HEK293T (cell line): ENCODE results near the gene MEF2C.

Experiments
- CTCF ChIA-PET: fragments of 350-600 bp; formaldehyde crosslinking; extraction: SDS; loops from one replicate; lab custom pipeline; 2021; ENCODE audit warnings: antibody characterized with exemption, inconsistent platforms; lab: Yijun Ruan, JAX
- POLR2A ChIA-PET: fragments of 350-600 bp; formaldehyde crosslinking; extraction: SDS; loops from one replicate; lab custom pipeline; 2020; ENCODE audit warnings: antibody characterized with exemption, inconsistent platforms; lab: Yijun Ruan, JAX
- DNase-seq: peaks from one replicate; pipeline ENCODE4 v3.0.0; 2012; ENCODE audit warnings: mixed read lengths; ENCODE audit errors: extremely low spot score
- ARNT ChIP-seq: fragments of 450-650 bp; IDR thresholded peaks from 2 replicates; pipeline ENCODE4 v1.6.1; 2017; ENCODE audit warnings: mild to moderate bottlenecking
- BHLHE40 ChIP-seq: fragments of 450-650 bp; IDR thresholded peaks from 2 replicates; pipeline ENCODE4 v1.6.1; 2016; ENCODE audit warnings: mild to moderate bottlenecking, moderate library complexity, borderline replicate concordance
- CTBP1 ChIP-seq: fragments of 450-650 bp; IDR thresholded peaks from 2 replicates; pipeline ENCODE4 v1.6.1; 2016; ENCODE audit warnings: borderline replicate concordance
- ELF4 ChIP-seq: fragments of 450-650 bp; IDR thresholded peaks from 2 replicates; pipeline ENCODE4 v1.6.1; 2017; ENCODE audit warnings: antibody characterized with exemption
- FOXA1 ChIP-seq: fragments of 450-650 bp; IDR thresholded peaks from 2 replicates; pipeline ENCODE4 v1.6.1; 2016; ENCODE audit warnings: mild to moderate bottlenecking
- FOXK2 ChIP-seq: fragments of 450-650 bp; IDR thresholded peaks from 2 replicates; pipeline ENCODE4 v1.6.1; 2016; ENCODE audit warnings: mild to moderate bottlenecking
- FOXM1 ChIP-seq: fragments of 450-650 bp; IDR thresholded peaks from 2 replicates; pipeline ENCODE4 v1.6.1; 2017; ENCODE audit warnings: mild to moderate bottlenecking, borderline replicate concordance
- HDGF ChIP-seq: fragments of 450-650 bp; IDR thresholded peaks from 2 replicates; pipeline ENCODE4 v1.6.1; 2017; ENCODE audit warnings: antibody characterized with exemption, borderline replicate concordance
- L3MBTL2 ChIP-seq: fragments of 450-650 bp; conservative IDR thresholded peaks from 2 replicates; pipeline ENCODE4 v1.6.1; 2016; ENCODE audit warnings: mild to moderate bottlenecking
- LEF1 ChIP-seq: fragments of 450-650 bp; IDR thresholded peaks from 2 replicates; pipeline ENCODE4 v1.6.1; 2017; ENCODE audit warnings: mild to moderate bottlenecking, borderline replicate concordance
- NFRKB ChIP-seq: fragments of 450-650 bp; IDR thresholded peaks from 2 replicates; pipeline ENCODE4 v1.6.1; 2016; ENCODE audit warnings: mild to moderate bottlenecking, moderate library complexity
- SP1 ChIP-seq: fragments of 450-650 bp; IDR thresholded peaks from 2 replicates; pipeline ENCODE4 v1.6.1; 2017
- SUZ12 ChIP-seq: fragments of 450-650 bp; IDR thresholded peaks from 2 replicates; pipeline ENCODE4 v1.6.1; 2016; ENCODE audit warnings: mild to moderate bottlenecking
- TARDBP ChIP-seq: fragments of 450-650 bp; IDR thresholded peaks from 2 replicates; pipeline ENCODE4 v1.6.1; 2016
- ZNF384 ChIP-seq: fragments of 450-650 bp; IDR thresholded peaks from 2 replicates; pipeline ENCODE4 v1.6.1; 2016
- TF ChIP-seq, protein P1 (sequence below): fragments of 450-650 bp; IDR thresholded peaks from 2 replicates; pipeline ENCODE4 v1.6.1; 2016

The MEF2C gene

DNA sequence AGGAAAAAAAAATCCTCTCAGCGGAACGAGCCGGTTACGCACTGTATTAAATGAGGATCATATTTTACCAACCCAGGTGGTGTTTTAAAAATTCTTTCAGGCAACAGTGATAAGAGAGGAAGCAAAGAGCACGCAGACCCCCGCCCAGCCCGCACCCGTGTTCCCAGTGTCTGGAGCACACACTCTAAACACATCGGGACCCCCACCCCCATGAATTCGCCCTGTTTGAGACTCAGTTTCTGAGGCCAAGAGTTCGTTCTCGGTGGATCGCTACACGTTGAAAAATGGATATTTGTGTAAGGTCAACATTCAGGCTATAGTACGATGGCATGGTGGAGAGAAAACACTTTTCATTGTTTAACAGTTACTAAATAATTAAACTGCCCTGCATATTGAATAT, 196.3 kb downstream of the MEF2C start:
- TF ChIP-seq BHLHE40 (no peak), CTBP1 (no peak), ARNT (no peak)
- CTCF ChIA-PET, result no interaction called here
- POLR2A ChIA-PET, result no interaction called here
- DNase-seq, result no peak

DNA sequence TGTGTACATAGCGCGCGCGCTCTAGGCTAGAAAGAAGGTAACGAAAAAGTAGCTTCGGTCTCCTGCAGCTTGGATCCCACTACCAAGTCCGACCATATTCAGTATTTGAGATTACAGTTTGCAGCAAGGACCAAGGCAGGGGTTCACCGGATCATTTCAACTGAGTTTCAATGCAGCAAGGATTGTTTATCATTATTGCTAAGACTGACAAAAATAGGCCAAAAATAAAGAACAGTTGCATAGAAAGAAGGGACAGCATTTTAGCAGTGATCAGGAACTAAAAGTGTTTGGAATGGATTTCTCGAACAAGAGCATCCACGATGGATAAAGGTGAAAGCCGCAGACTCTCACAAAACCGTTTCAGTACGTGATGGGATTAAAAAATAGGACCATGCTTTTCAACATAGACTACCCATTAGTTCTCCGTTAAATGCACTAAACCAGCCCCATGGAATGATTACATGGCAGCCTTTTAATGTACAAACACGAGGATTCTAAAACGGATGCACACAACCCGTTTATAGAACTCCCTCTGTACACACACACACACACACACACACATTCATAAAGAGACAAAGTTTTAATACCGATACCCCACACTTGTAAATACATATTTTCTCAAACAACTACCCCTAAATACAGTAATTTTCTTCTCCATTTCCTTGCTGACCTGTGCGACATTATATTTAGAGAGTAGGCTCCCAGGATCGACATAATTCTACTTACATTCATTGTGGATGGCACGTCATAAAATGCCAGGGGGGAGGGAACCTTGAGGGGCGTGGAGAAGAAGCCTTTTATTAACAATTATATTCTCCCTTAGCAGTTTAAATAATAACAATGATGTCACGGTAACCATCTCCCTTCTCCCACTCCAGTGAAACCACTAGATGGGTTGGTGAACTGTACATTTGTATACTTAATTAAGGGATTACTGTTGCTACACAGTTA, 197.1 kb downstream of the MEF2C start:
- no peak for TF ChIP-seq BHLHE40
- POLR2A ChIA-PET, result interaction anchor here (3.0 kb wide), 1 partner anchor 11 kb away, joined by 13 read pairs; no protein-coding TSS in a partner anchor
- CTCF ChIA-PET, result no interaction called here

DNA sequence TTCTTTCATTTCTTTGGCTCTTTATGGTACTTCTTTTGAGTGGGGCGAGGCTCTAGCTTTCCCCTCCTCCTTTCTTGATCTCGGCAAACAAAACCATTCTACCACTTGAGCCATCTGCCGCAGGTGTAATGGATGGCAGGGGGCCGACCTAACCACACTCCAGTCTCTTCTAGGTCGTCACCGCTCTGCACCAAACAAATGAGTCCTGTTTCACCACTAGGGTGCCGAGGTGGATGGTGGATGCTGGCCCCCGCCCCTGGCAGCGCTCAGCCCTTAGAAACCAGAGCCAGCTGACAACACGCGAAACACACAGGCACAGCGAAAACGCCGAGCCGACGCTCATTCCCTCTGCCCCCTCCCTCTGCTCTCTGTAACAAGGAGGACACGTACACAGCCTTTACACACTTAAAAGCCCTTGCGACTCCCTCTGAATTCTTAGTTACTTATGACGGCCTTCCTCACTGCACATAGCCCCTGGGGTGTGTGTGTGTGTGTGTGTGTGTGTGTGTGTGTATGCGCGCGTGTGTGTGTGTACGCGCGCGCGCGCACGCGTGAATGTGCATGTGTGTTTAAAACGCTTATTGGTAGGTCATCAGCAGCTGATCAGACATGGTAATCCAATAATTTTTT, 199.4 kb downstream of the MEF2C start:
- POLR2A ChIA-PET, result interaction anchor here (3.0 kb wide), 1 partner anchor 8 kb away, joined by 13 read pairs; no protein-coding TSS in a partner anchor
- DNase-seq, result no peak
- CTCF ChIA-PET, result interaction anchor here (0.6 to 0.8 kb wide), 2 partner anchors 889 to 902 kb away, joined by 3 to 5 read pairs; no protein-coding TSS in a partner anchor
- TF ChIP-seq ARNT (no peak), ELF4 (no peak), TARDBP (no peak), FOXM1 (no peak), NFRKB (no peak), FOXK2 (no peak), BHLHE40 (no peak), CTBP1 (no peak), L3MBTL2 (no peak), SP1 (no peak), HDGF (no peak), SUZ12 (no peak), LEF1 (no peak), ZNF384 (no peak), FOXA1 (no peak)
- TF ChIP-seq, protein P1, sequence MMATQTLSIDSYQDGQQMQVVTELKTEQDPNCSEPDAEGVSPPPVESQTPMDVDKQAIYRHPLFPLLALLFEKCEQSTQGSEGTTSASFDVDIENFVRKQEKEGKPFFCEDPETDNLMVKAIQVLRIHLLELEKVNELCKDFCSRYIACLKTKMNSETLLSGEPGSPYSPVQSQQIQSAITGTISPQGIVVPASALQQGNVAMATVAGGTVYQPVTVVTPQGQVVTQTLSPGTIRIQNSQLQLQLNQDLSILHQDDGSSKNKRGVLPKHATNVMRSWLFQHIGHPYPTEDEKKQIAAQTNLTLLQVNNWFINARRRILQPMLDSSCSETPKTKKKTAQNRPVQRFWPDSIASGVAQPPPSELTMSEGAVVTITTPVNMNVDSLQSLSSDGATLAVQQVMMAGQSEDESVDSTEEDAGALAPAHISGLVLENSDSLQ, result no peak

More for the DNA sequence above, 197.1 kb downstream of the MEF2C start:
- DNase-seq, result no peak

DNA sequence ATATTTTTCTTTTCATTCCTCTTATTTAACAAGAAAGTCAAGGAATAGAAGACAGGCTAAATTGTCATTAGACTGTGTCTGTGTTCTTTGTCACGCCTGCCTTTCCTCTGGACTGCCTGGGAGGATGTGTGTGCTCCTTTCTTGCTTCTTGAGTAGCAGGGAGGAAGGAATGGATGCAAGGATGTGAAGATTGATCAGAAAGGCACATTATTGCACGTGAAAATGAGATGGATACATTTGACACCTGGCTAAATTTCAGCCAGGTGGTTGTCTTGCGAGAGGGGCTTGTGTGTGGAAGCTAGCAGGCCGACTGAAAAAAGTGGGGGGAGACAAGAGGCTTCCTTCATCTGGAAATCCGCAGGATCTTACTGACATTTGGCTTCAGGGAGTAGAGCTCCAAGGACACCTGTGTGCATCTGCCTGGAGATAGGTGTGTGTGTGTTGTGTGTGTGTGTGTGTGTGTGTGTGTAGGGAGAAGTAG, 200.1 kb downstream of the MEF2C start:
- POLR2A ChIA-PET, result interaction anchor here (3.0 kb wide), 1 partner anchor 8 kb away, joined by 13 read pairs; no protein-coding TSS in a partner anchor
- no peak for DNase-seq
- CTCF ChIA-PET, result interaction anchor here (0.8 kb wide), 1 partner anchor 901 kb away, joined by 5 read pairs; no protein-coding TSS in a partner anchor
- TF ChIP-seq SP1 (no peak), HDGF (no peak), FOXA1 (no peak), ARNT (no peak), ELF4 (no peak), BHLHE40 (no peak), SUZ12 (no peak), TARDBP (no peak), NFRKB (no peak), FOXM1 (no peak), LEF1 (no peak), FOXK2 (no peak), CTBP1 (no peak), L3MBTL2 (no peak), ZNF384 (no peak)
- TF ChIP-seq, protein P1, result no peak

DNA sequence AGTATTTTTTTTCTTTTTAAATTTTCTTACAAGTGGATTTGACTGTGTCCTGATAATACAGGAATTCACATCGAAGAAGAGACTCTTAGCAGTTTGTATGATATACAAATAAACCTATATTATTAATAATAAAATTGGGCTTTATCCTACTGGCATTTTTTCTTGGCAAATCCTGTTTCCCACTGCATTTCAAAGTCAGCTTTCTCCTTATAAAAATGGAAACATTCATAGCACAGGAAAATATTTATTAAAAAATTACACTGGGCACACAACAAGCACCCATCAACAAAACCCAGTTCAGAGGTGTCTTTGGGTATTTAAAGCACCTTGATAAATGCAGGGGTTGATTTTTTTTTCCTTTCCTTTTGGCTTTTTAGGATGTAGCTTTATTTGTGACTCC, 200.9 kb downstream of the MEF2C start:
- POLR2A ChIA-PET, result no interaction called here
- CTCF ChIA-PET, result no interaction called here
- no peak for DNase-seq
- TF ChIP-seq ZNF384 (no peak), L3MBTL2 (no peak), TARDBP (no peak), HDGF (no peak), ELF4 (no peak), LEF1 (no peak), FOXA1 (no peak), BHLHE40 (no peak), CTBP1 (no peak), SUZ12 (no peak), SP1 (no peak), FOXM1 (no peak), FOXK2 (no peak), ARNT (no peak), NFRKB (no peak)
- TF ChIP-seq, protein P1, result no peak
